T-cell (primary cell): Measurements from ENCODE around the gene TUBB2A. TPM values are rescaled to one million over a fixed set of nuclear protein-coding genes. Genes with fewer than 3 reads are reported as not detected.
A peak's percentile ranks its signal among the peaks of the same experiment; 100 is the strongest.
"Not testable (repeated sequence)": the region's sequence is repeated elsewhere in the genome, so short reads cannot be mapped to it uniquely, and the experiment has no call there.

Source experiments
- ATAC-seq, 4 experiments: fragments of 200-7000 bp in 3 of 4; fragments of 150-1000 bp in 1 of 4; cut with Tn5 transposase; replicated peaks in 1 of 4; 1 replicate in 3 of 4; 2 replicates in 1 of 4; pipeline ENCODE4 v1.10.0; 2021; ENCODE audit warnings: moderate library complexity in 3 of 4, mild to moderate bottlenecking in 2 of 4, moderate number of reproducible peaks in 1 of 4
- CTCF ChIA-PET, 2 donors: fragments of 300-600 bp; sonication (Branson Sonifier 250); formaldehyde crosslinking; loops; one replicate each; lab custom pipeline; 2022; ENCODE audit warnings: antibody characterized with exemption in 2 of 2; lab: Charles Lee
- POLR2A ChIA-PET, 2 donors: fragments of 300-600 bp; sonication (Branson Sonifier 250); formaldehyde crosslinking; loops; one replicate each; lab custom pipeline; 2022; ENCODE audit warnings: antibody characterized with exemption in 2 of 2; lab: Charles Lee
- DNase-seq, 35 experiments: peaks; one replicate each; pipeline versions ENCODE4 v3.0.0 to v3.0.0-alpha.2; 2013 to 2023
- H3K27ac ChIP-seq: one replicate; pipeline ENCODE4 v1.5.1; 2013; ENCODE audit warnings: low read length
- H3K27me3 ChIP-seq, 2 experiments: replicated peaks in 1 of 2; 1 replicate in 1 of 2; 2 replicates in 1 of 2; pipeline versions ENCODE4 v1.6.1 to v1.7.0; 2013; ENCODE audit warnings: low read length in 1 of 2, mixed read lengths in 1 of 2; ENCODE audit not compliant: control insufficient read depth in 2 of 2, insufficient read depth in 2 of 2; ENCODE audit errors: extremely low read depth in 1 of 2
- H3K36me3 ChIP-seq, 2 donors: 1 replicate in 1 of 2; 2 replicates in 1 of 2; pipeline versions ENCODE4 v1.6.1 to v1.7.0; 2013; ENCODE audit warnings: low read length in 1 of 2; ENCODE audit not compliant: control insufficient read depth in 2 of 2, insufficient read depth in 1 of 2; ENCODE audit errors: extremely low read depth in 1 of 2
- H3K4me1 ChIP-seq, 2 experiments: 1 replicate in 1 of 2; 2 replicates in 1 of 2; pipeline versions ENCODE4 v1.6.1 to v1.7.0; 2013; ENCODE audit warnings: low read length in 2 of 2, mixed read lengths in 1 of 2; ENCODE audit not compliant: insufficient read depth in 2 of 2, control insufficient read depth in 1 of 2; ENCODE audit errors: extremely low read depth in 1 of 2
- H3K4me3 ChIP-seq, 2 donors: 1 replicate in 1 of 2; 2 replicates in 1 of 2; pipeline versions ENCODE4 v1.5.1 to v1.7.0; 2013; ENCODE audit warnings: mild to moderate bottlenecking in 2 of 2, low read length in 1 of 2, moderate library complexity in 1 of 2; ENCODE audit not compliant: control insufficient read depth in 1 of 2; ENCODE audit errors: extremely low read depth in 1 of 2
- H3K9me3 ChIP-seq: 2 replicates; pipeline ENCODE4 v1.7.0; 2013
- H3K27ac Mint-ChIP-seq, 2 donors: one replicate each; pipeline ENCODE4 v1.8.0; 2020 to 2021; ENCODE audit warnings: mild to moderate bottlenecking in 2 of 2, mixed read lengths in 2 of 2
- H3K27me3 Mint-ChIP-seq, 2 donors: one replicate each; pipeline ENCODE4 v1.8.0; 2021 to 2022; ENCODE audit warnings: mixed read lengths in 2 of 2
- H3K36me3 Mint-ChIP-seq: one replicate; pipeline ENCODE4 v1.8.0; 2021; ENCODE audit warnings: mixed read lengths
- H3K4me1 Mint-ChIP-seq, 3 donors: one replicate each; pipeline ENCODE4 v1.8.0; 2020 to 2022; ENCODE audit warnings: mixed read lengths in 3 of 3, mild to moderate bottlenecking in 1 of 3
- H3K4me3 Mint-ChIP-seq, 3 donors: one replicate each; pipeline ENCODE4 v1.8.0; 2020 to 2022; ENCODE audit warnings: mild to moderate bottlenecking in 3 of 3, mixed read lengths in 3 of 3, moderate library complexity in 3 of 3
- H3K9me3 Mint-ChIP-seq, 3 donors: one replicate each; pipeline ENCODE4 v1.8.0; 2020 to 2022; ENCODE audit warnings: mixed read lengths in 3 of 3
- WGBS: methylation state at CpG from one replicate; pipeline ENCODE4 v1.1.5; 2013; ENCODE audit warnings: missing lambda C conversion rate; ENCODE audit not compliant: insufficient coverage; 5-methylcytosine and 5-hydroxymethylcytosine counted together
- total RNA-seq, 35 experiments: library from RNA in 6 of 35; stranded (reverse) in 6 of 35; fragments of 120-200 nt in 1 of 35; gene quantifications; one replicate each; pipeline versions ENCODE4 v1.2.1 to v1.2.4 and lab custom pipeline; 2013 to 2026

The TUBB2A gene
- total RNA-seq, 5 donors from 2014 or later (not counting 1 experiment from before 2014, with no cell fraction given) = 4.5 to 34.7 (median 9.6) TPM

- DNase-seq (peak in 34 of 35 experiments; percentile 10 to 76 (median 34)), ATAC-seq (peak; percentile 62 to 68 (median 64))
- peaks cover 4 to 5% of the 10 kb centered on the region in 2 donors for H3K27me3 Mint-ChIP-seq
- H3K4me3 Mint-ChIP-seq = peak overlapping the region; percentile 75 to 82 (median 75)
- Histone ChIP-seq H3K36me3 (no peaks in the 10 kb centered on the region), H3K4me3 (peak overlapping the region; percentile 78 to 85), H3K9me3 (no peaks in the 10 kb centered on the region), H3K27ac (peak overlapping the region; percentile 66), H3K4me1 (peaks cover 5 to 48% of the 10 kb centered on the region in 2 experiments), H3K27me3 (peaks cover 0 to 8% of the 10 kb centered on the region in 2 experiments)
- ChIA-PET CTCF (interaction anchor here (0.5 to 1.5 kb wide), 8 partner anchors 12 to 855 kb away, joined by 3 to 10 read pairs (median 4); partner anchors contain the start of gene RIPK1 (in 1 of the 2)), POLR2A (interaction anchor here (0.6 to 1.1 kb wide), 5 partner anchors 51 to 1602 kb away, joined by 3 to 8 read pairs (median 3); no protein-coding TSS in a partner anchor)
- H3K9me3 Mint-ChIP-seq = no peaks in the 10 kb centered on the region
- WGBS = 2% methylated on average over 33 of the region's 74 CpGs
- peak overlapping the region; percentile 70 to 85 for H3K27ac Mint-ChIP-seq
- H3K36me3 Mint-ChIP-seq = no peaks in the 10 kb centered on the region
- peaks cover 33 to 35% (median 34%) of the 10 kb centered on the region in 3 donors for H3K4me1 Mint-ChIP-seq
These were observed 5.4 kb upstream of the TUBB2A start for GRCh38 chr6:3162565-3163247.

DNA sequence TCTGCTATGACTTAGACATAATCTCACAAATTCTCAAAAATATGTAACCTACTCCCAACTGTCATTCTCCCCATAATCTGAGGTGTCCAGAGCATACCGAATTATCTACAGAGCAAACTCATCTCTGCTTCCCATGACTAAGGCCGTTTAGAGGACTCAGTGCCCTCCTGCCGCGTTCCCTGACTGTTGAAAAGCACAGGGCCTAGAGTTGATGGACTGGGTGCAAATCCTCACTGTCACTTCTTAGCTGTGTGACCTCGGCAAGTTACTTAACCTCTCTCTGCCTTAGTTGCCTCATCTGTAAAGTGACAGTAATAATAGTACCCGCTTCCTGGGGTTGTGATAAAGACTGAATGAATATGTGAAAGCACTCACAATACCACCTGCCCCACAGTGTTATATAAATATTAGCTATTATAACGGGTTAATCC lies 4.7 kb upstream of the TUBB2A start:
- H3K4me1 Mint-ChIP-seq = peaks cover 33 to 35% (median 34%) of the 10 kb centered on the region in 3 donors
- no CpG with 5 or more reads among the region's 7 CpGs for WGBS
- H3K9me3 Mint-ChIP-seq = no peaks in the 10 kb centered on the region
- no peaks in the 10 kb centered on the region for H3K36me3 Mint-ChIP-seq
- ATAC-seq (no peak), DNase-seq (no peak)
- no peaks in the 10 kb centered on the region for H3K9me3 ChIP-seq
- H3K27ac Mint-ChIP-seq = peak overlapping the region; percentile 9 to 65
- ChIA-PET CTCF (interaction anchor here in 1 of 2 donors (0.5 to 1.5 kb wide), 5 partner anchors 11 to 856 kb away, joined by 3 to 4 read pairs (median 4); no protein-coding TSS in a partner anchor), POLR2A (interaction anchor here in 1 of 2 donors (1.1 kb wide), 1 partner anchor 97 kb away, joined by 3 read pairs; no protein-coding TSS in a partner anchor)
- peaks cover 5 to 48% of the 10 kb centered on the region in 2 experiments for H3K4me1 ChIP-seq
- H3K27me3 ChIP-seq = peaks cover 0 to 8% of the 10 kb centered on the region in 2 experiments
- peaks cover 1 to 2% of the 10 kb centered on the region in 2 donors for H3K27me3 Mint-ChIP-seq
- peak overlapping the region in 1 of 2 donors; percentile 85 for H3K4me3 ChIP-seq
- no peaks in the 10 kb centered on the region for H3K36me3 ChIP-seq
- peak overlapping the region; percentile 66 for H3K27ac ChIP-seq
- H3K4me3 Mint-ChIP-seq = peak overlapping the region; percentile 55 to 75 (median 72)

GRCh38 chr6:3159805-3160781 lies 2.7 kb upstream of the TUBB2A start:
- Mint-ChIP-seq H3K4me3 (peak overlapping the region; percentile 56 to 62 (median 59)), H3K27me3 (peaks cover 4 to 5% of the 10 kb centered on the region in 2 donors), H3K27ac (peak overlapping the region; percentile 87 to 91), H3K9me3 (no peaks in the 10 kb centered on the region), H3K4me1 (peaks cover 44 to 45% (median 45%) of the 10 kb centered on the region in 3 donors), H3K36me3 (peaks cover 5% of the 10 kb centered on the region)
- ChIA-PET CTCF (interaction anchor here in 1 of 2 donors (0.6 to 1.0 kb wide), 2 partner anchors 101 to 526 kb away, joined by 3 read pairs; no protein-coding TSS in a partner anchor), POLR2A (interaction anchor here in 1 of 2 donors (0.6 kb wide), 1 partner anchor 255 kb away, joined by 5 read pairs; no protein-coding TSS in a partner anchor)
- Histone ChIP-seq H3K9me3 (no peaks in the 10 kb centered on the region), H3K4me1 (peaks cover 8 to 58% of the 10 kb centered on the region in 2 experiments), H3K27me3 (peaks cover 0 to 12% of the 10 kb centered on the region in 2 experiments), H3K27ac (peak overlapping the region; percentile 74), H3K4me3 (peak overlapping the region in 1 of 2 donors; percentile 26), H3K36me3 (peaks cover 0 to 5% of the 10 kb centered on the region in 2 donors)
- WGBS = 74% methylated on average over 11 of the region's 31 CpGs
- ATAC-seq (peak; percentile 57 to 64 (median 60)), DNase-seq (peak; percentile 37 to 84 (median 65))

GRCh38 chr6:3156184-3157130 lies 887 bp downstream of the TUBB2A start:
- H3K4me3 ChIP-seq = peak overlapping the region; percentile 48 to 83
- H3K27ac ChIP-seq, H3K9me3 ChIP-seq, H3K36me3 ChIP-seq, H3K27me3 ChIP-seq, H3K9me3 Mint-ChIP-seq, H3K27me3 Mint-ChIP-seq: not testable (repeated sequence)
- H3K4me3 Mint-ChIP-seq = peak overlapping the region; percentile 84 to 87 (median 85)
- peak in 19 of 35 experiments; percentile 1 to 32 (median 15) for DNase-seq
- peaks cover 8 to 42% of the 10 kb centered on the region in 2 experiments for H3K4me1 ChIP-seq
- peak; percentile 1 to 8 (median 2) for ATAC-seq
- peaks cover 29 to 32% (median 31%) of the 10 kb centered on the region in 3 donors for H3K4me1 Mint-ChIP-seq
- 8% methylated on average over 25 of the region's 32 CpGs for WGBS
- ChIA-PET POLR2A (interaction anchor here in 1 of 2 donors (0.6 kb wide), 1 partner anchor 9 kb away, joined by 4 read pairs; no protein-coding TSS in a partner anchor), CTCF (interaction anchor here (0.5 to 1.1 kb wide), 12 partner anchors 8 to 982 kb away, joined by 3 to 5 read pairs (median 3); partner anchors contain the start of gene BPHL (in 1 of the 2))
- H3K27ac Mint-ChIP-seq = peak overlapping the region; percentile 75 to 84
- H3K36me3 Mint-ChIP-seq = peaks cover 17% of the 10 kb centered on the region

GRCh38 chr6:3155416-3155815 lies 1.9 kb downstream of the TUBB2A start:
- ATAC-seq, H3K9me3 ChIP-seq, H3K4me3 ChIP-seq, CTCF ChIA-PET, DNase-seq, H3K36me3 ChIP-seq, H3K27ac ChIP-seq, H3K27me3 Mint-ChIP-seq, H3K27me3 ChIP-seq, POLR2A ChIA-PET, H3K9me3 Mint-ChIP-seq: not testable (repeated sequence)
- H3K4me3 Mint-ChIP-seq = peak overlapping the region in 2 of 3 donors; percentile 35 to 51
- H3K27ac Mint-ChIP-seq = peak overlapping the region in 1 of 2 donors; percentile 58
- H3K4me1 ChIP-seq = peaks cover 8 to 34% of the 10 kb centered on the region in 2 experiments
- peaks cover 21 to 26% (median 26%) of the 10 kb centered on the region in 3 donors for H3K4me1 Mint-ChIP-seq
- WGBS = 100% methylated on average over 5 of the region's 6 CpGs
- peaks cover 22% of the 10 kb centered on the region for H3K36me3 Mint-ChIP-seq
